SIG-M5 (cell line): ENCODE results near the gene CNTN1.

Experiments
- DNase-seq: peaks from one replicate; lab custom pipeline; 2025; lab: John Stamatoyannopoulos, UW

The CNTN1 gene

GRCh38 chr12:41120211-41120610, 428.0 kb downstream of the CNTN1 start:
- DNase-seq, result no peak

GRCh38 chr12:41121374-41121773, 429.1 kb downstream of the CNTN1 start:
- no peak for DNase-seq
